Cardiac fibroblast (primary cell): ENCODE data around the gene IGSF6.
"Not testable (repeated sequence)": the region's sequence is repeated elsewhere in the genome, so short reads cannot be mapped to it uniquely, and the experiment has no call there.

Experiments used
- DNase-seq, 2 donors: peaks; one replicate each; pipeline versions ENCODE4 v3.0.0 to v3.0.0-alpha.2; 2010; ENCODE audit warnings: low read depth in 2 of 2
- H3K4me3 ChIP-seq, 2 donors: replicated peaks in 1 of 2; 1 replicate in 1 of 2; 2 replicates in 1 of 2; pipeline ENCODE4 v1.5.1; 2011; ENCODE audit warnings: low read depth in 2 of 2, low read length in 2 of 2, mild to moderate bottlenecking in 2 of 2, moderate library complexity in 1 of 2
- TF ChIP-seq, protein P1 (sequence below): IDR thresholded peaks from one replicate; pipeline ENCODE4 v1.5.1; 2011; ENCODE audit warnings: low read depth, mild to moderate bottlenecking, low read length, inconsistent platforms

Gene IGSF6

DNA sequence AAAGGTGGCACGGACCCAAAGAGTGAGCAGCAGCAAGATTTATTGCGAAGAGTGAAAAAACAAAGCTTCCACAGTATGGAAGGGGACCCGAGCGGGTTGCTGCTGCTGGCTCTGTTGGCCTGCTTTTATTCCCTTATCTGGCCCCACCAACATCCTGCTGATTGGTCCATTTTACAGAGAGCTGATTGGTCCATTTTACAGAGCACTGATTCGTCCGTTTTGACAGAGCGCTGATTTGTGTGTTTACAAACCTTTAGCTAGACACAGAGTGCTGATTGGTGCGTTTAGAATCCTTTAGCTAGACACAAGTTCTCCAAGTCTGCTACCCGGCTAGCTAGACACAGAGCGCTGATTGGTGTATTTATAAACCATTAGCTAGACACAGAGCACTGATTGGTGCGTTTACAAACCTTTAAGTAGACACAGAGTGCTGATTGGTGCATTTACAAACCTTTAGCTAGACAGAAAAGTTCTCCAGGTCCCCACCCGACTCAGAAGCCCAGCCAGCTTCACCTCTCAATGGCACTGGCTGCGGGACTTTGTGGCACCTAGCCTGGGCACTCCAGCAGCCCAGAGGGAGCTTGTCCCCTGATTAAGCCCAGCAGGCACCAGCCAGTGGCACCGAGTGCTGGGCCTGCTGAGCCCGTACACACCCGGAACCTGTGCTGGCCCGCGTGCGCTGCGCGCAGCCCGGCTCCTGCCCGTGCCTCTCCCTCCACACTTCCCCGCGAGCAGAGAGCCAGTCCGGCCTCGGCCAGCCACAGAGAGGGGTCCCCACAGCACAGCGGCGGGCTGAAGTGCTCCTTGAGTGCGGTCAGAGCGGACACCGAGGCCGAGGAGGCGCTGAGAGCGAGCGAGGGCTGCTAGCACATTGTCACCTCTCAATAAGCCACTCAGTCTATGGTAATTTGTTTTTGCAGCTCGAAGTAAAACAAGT is 15.1 kb downstream of the IGSF6 start:
- no peak for DNase-seq
- H3K4me3 ChIP-seq: no peak overlapping the region
- TF ChIP-seq, protein P1, sequence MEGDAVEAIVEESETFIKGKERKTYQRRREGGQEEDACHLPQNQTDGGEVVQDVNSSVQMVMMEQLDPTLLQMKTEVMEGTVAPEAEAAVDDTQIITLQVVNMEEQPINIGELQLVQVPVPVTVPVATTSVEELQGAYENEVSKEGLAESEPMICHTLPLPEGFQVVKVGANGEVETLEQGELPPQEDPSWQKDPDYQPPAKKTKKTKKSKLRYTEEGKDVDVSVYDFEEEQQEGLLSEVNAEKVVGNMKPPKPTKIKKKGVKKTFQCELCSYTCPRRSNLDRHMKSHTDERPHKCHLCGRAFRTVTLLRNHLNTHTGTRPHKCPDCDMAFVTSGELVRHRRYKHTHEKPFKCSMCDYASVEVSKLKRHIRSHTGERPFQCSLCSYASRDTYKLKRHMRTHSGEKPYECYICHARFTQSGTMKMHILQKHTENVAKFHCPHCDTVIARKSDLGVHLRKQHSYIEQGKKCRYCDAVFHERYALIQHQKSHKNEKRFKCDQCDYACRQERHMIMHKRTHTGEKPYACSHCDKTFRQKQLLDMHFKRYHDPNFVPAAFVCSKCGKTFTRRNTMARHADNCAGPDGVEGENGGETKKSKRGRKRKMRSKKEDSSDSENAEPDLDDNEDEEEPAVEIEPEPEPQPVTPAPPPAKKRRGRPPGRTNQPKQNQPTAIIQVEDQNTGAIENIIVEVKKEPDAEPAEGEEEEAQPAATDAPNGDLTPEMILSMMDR: no peak

DNA sequence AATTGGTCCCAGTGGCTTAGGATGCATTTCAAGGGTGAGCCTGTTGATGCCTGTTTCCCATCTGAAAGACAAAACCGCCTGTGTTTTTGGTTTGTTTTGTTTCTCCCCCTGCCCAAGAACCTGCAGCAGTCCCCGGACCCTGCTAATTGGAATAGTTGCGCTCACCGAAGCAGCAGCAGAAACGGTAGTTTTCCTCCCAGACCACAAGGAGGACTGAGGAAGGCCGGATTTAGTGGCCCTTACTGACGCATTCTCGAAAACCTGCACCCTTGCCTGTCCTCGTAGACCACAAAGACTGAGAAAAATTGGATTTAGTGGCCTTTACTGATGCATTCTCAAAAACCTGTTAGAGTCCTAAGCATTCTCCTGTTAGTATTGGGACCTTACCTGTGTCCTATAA is 16.7 kb downstream of the IGSF6 start:
- not testable (repeated sequence) for H3K4me3 ChIP-seq, DNase-seq

- TF ChIP-seq, protein P1: no peak
- DNase-seq: no peak
- no peak overlapping the region for H3K4me3 ChIP-seq
Observed at GRCh38 chr16:21634216-21634615, 18.2 kb downstream of the IGSF6 start.

- DNase-seq, H3K4me3 ChIP-seq: not testable (repeated sequence)
Observed at GRCh38 chr16:21631951-21632575, 20.3 kb downstream of the IGSF6 start.

- not testable (repeated sequence) for H3K4me3 ChIP-seq, DNase-seq
Observed at GRCh38 chr16:21631376-21631775, 21.0 kb downstream of the IGSF6 start.

GRCh38 chr16:21630866-21631265 is 21.5 kb downstream of the IGSF6 start:
- H3K4me3 ChIP-seq, DNase-seq: not testable (repeated sequence)

DNA sequence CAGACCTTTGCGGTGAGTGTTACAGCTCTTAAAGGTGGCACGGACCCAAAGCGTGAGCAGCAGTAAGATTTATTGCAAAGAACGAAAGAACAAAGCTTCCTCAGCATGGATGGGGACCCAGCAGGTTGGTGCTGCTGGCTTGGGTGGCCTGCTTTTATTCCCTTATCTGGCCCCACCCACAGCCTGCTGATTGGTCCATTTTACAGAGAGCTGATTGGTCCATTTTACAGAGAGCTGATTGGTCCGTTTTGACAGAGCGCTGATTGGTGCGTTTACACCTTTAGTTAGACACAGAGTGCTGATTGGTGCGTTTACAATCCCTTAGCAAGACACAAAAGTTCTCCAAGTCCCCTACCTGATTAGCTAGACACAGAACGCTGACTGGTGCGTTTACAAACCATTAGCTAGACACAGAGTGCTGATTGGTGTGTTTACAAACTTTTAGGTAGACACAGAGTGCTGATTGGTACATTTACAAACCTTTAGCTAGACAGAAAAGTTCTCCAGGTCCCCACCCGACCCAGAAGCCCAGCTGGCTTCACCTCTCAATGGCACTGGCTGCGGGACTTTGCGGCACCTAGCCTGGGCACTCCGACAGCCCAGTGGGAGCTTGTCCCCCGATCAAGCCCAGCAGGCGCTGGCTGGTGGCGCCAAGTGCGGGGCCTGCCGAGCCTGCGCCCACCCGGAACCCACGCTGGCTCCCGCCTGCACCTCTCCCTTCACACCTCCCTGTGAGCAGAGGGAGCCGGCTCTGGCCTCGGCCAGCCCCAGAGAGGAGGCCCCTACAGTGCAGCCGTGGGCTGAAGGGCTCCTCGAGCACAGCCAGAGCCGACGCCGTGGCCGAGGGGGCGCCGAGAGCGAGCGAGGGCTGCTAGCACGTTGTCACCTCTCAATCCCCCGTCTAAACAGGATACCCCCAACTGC is 22.5 kb downstream of the IGSF6 start:
- not testable (repeated sequence) for DNase-seq, H3K4me3 ChIP-seq

GRCh38 chr16:21628772-21629171 is 23.6 kb downstream of the IGSF6 start:
- peak in 1 of 2 donors; percentile 76 for DNase-seq
- TF ChIP-seq, protein P1: no peak
- no peak overlapping the region for H3K4me3 ChIP-seq

GRCh38 chr16:21628121-21628726 is 24.2 kb downstream of the IGSF6 start:
- DNase-seq: no peak
- TF ChIP-seq, protein P1: no peak
- no peak overlapping the region for H3K4me3 ChIP-seq
